SK-N-SH treated with all-trans-retinoic acid at 6 μM for 48 hours (cell line): ENCODE measurements around the gene TNFAIP8.
"Not testable (repeated sequence)": the region's sequence is repeated elsewhere in the genome, so short reads cannot be mapped to it uniquely, and the experiment has no call there.

Experiments used
- ATAC-seq: fragments of 200-7000 bp; cut with Tn5 transposase; 3 replicates; pipeline ENCODE4 v1.9.1; 2020; ENCODE audit warnings: mild to moderate bottlenecking, moderate library complexity
- ARNTL ChIP-seq: fragments of 450-650 bp; formaldehyde crosslinking; IDR thresholded peaks from 2 replicates; pipeline ENCODE4 v1.5.0; 2020; ENCODE audit warnings: low read depth, mild to moderate bottlenecking, moderate library complexity, borderline replicate concordance
- BACH2 ChIP-seq: fragments of 250-450 bp; sonication (Bioruptor Pico); IDR thresholded peaks from 2 replicates; pipeline ENCODE4 v1.9.0; 2021; ENCODE audit warnings: mild to moderate bottlenecking, borderline replicate concordance
- CSDC2 ChIP-seq: fragments of 250-450 bp; sonication (Bioruptor Pico); IDR thresholded peaks from 2 replicates; pipeline ENCODE4 v1.5.0; 2020; ENCODE audit warnings: mild to moderate bottlenecking, moderate library complexity
- ESRRG ChIP-seq: fragments of 250-450 bp; sonication (Bioruptor Pico); IDR thresholded peaks from 2 replicates; pipeline ENCODE4 v1.6.1; 2021; ENCODE audit warnings: mild to moderate bottlenecking
- GLIS3 ChIP-seq: fragments of 250-450 bp; sonication (Bioruptor Pico); IDR thresholded peaks from 2 replicates; pipeline ENCODE4 v1.5.0; 2020; ENCODE audit warnings: mild to moderate bottlenecking, moderate library complexity
- ISL1 ChIP-seq: fragments of 250-450 bp; sonication (Bioruptor Pico); IDR thresholded peaks from 2 replicates; pipeline ENCODE4 v2.1.2; 2022; ENCODE audit warnings: mild to moderate bottlenecking, moderate library complexity
- PPARA ChIP-seq: fragments of 250-450 bp; sonication (Bioruptor Pico); IDR thresholded peaks from 2 replicates; pipeline ENCODE4 v1.5.0; 2020; ENCODE audit warnings: mild to moderate bottlenecking, borderline replicate concordance
- RARB ChIP-seq: fragments of 250-450 bp; sonication (Bioruptor Pico); IDR thresholded peaks from 2 replicates; pipeline ENCODE4 v1.8.0; 2021; ENCODE audit warnings: mild to moderate bottlenecking, moderate library complexity
- SNAI2 ChIP-seq: fragments of 250-450 bp; sonication (Bioruptor Pico); IDR thresholded peaks from 2 replicates; pipeline ENCODE4 v1.5.0; 2020; ENCODE audit warnings: mild to moderate bottlenecking, moderate library complexity
- TCF4 ChIP-seq: fragments of 250-450 bp; sonication (Bioruptor Pico); IDR thresholded peaks from 2 replicates; pipeline ENCODE4 v1.8.0; 2021; ENCODE audit warnings: mild to moderate bottlenecking, moderate library complexity, borderline replicate concordance
- ZC3H10 ChIP-seq: fragments of 250-450 bp; sonication (Bioruptor Pico); IDR thresholded peaks from 2 replicates; pipeline ENCODE4 v1.5.1; 2021; ENCODE audit warnings: mild to moderate bottlenecking, moderate library complexity
- ZFP3 ChIP-seq: fragments of 250-450 bp; sonication (Bioruptor Pico); IDR thresholded peaks from 2 replicates; pipeline ENCODE4 v1.5.0; 2020; ENCODE audit warnings: mild to moderate bottlenecking, moderate library complexity
- ZFP30 ChIP-seq: fragments of 450-650 bp; formaldehyde crosslinking; IDR thresholded peaks from 2 replicates; pipeline ENCODE4 v1.5.0; 2022; ENCODE audit warnings: mild to moderate bottlenecking, moderate library complexity
- ZNF565 ChIP-seq: fragments of 450-650 bp; formaldehyde crosslinking; conservative IDR thresholded peaks from 2 replicates; pipeline ENCODE4 v1.5.0; 2020; ENCODE audit warnings: low read depth, mild to moderate bottlenecking, moderate library complexity
- ZNF70 ChIP-seq: fragments of 450-650 bp; formaldehyde crosslinking; IDR thresholded peaks from 2 replicates; pipeline ENCODE4 v1.5.0; 2020; ENCODE audit warnings: mild to moderate bottlenecking, moderate library complexity
- ZNF8 ChIP-seq: fragments of 450-650 bp; formaldehyde crosslinking; IDR thresholded peaks from 2 replicates; pipeline ENCODE4 v1.5.0; 2020; ENCODE audit warnings: mild to moderate bottlenecking, moderate library complexity
- TF ChIP-seq, protein P1 (sequence below): fragments of 250-450 bp; sonication (Bioruptor Pico); IDR thresholded peaks from 2 replicates; pipeline ENCODE4 v1.8.0; 2020; ENCODE audit warnings: mild to moderate bottlenecking, moderate library complexity, borderline replicate concordance
- TF ChIP-seq, protein P2 (sequence below): fragments of 250-450 bp; sonication (Bioruptor Pico); IDR thresholded peaks from 2 replicates; pipeline ENCODE4 v1.5.1; 2021; ENCODE audit warnings: mild to moderate bottlenecking, moderate library complexity

TNFAIP8 gene

DNA sequence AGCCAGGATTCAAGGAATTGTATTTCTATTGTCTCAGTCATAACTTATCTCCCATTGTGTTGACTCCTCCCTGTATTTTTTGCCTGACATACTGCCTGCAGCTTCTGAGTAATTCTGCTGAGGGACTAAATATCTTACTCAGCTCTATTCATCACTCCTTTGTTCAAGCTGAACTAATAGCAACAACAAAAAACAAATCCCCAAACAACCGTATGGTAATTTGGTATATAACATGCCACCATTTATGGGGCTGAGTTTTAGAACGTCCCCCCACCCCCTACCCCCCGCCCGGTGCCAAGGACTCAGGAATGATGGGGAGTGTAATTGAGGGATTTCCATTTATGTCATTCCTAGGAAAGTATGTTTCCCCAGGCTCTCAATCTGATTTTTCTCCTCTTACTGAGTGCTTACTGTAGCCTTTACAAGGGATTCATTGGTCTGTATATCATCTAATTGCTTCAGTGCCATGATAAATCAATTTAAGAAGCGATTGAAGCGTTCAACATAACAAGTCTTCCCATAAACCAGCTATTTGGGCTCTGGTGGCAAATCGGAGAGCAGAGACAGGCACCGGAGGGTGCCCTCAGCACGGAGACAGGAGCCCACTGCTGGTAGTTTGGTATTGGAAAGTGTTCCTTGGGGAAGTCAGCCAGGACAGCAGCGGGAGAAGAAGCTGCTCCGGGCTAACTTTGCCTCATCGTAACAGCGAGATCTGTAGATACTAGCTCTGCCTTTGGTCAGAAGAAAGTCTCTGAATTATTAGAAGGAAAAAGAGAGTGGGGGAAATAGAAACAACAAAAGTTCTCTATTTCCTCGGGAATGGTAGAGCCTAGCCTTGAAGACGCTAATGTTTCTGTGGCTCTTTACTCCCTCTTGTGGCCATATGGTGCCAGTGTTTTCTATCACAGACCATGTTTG is 55.8 kb downstream of the TNFAIP8 start:
- peak; percentile 95 for ATAC-seq

DNA sequence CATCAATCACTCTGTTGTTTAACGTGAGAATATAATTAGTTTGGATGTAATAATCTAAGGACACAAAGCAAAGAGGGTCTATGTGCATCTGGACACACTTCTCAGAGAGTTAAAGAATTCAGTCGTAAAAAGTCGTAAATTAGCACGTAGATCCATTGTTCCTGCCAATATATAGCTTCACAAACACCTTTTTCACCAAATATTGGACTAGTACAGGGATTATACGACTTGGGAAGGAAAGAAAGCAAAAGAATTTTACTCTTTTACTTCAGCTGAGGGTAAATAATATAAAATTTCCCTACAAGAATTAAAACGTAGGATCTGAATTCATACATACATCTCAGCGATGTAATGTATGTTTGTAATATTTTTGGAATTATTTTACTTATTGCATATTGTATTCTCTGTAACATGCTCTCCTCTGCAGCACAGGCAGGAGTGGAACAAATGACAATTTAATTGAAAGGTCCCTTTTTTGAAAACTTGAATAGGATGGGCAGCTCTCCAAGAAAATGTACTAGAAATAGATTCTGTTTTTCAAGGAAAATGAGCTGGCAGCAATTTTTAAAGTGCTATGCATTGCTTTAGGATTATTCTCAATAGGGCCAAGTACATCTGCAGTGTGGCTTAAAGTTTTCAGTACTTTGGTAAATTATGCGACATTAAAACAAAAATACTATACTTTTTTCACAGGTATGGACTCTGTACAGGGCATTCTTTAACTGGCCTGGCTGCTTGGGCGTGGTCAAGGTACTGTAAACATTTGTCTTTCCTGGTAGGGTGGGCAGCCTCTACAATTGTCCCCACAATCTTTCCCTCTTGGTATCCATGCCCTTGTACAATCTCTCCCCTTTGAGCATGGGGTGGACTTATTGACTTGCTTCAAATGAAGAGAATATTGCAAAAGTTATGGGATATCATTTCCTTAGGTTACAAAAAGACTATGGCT is 56.7 kb downstream of the TNFAIP8 start:
- TF ChIP-seq ZFP30 (CRISPR knock-in tag) (no peak), CSDC2 (CRISPR knock-in tag) (no peak), TCF4 (CRISPR knock-in tag) (no peak), PPARA (CRISPR knock-in tag) (no peak), SNAI2 (no peak), ZNF70 (no peak), GLIS3 (CRISPR knock-in tag) (no peak), BACH2 (CRISPR knock-in tag) (no peak), RARB (CRISPR knock-in tag) (no peak)
- TF ChIP-seq, protein P1, sequence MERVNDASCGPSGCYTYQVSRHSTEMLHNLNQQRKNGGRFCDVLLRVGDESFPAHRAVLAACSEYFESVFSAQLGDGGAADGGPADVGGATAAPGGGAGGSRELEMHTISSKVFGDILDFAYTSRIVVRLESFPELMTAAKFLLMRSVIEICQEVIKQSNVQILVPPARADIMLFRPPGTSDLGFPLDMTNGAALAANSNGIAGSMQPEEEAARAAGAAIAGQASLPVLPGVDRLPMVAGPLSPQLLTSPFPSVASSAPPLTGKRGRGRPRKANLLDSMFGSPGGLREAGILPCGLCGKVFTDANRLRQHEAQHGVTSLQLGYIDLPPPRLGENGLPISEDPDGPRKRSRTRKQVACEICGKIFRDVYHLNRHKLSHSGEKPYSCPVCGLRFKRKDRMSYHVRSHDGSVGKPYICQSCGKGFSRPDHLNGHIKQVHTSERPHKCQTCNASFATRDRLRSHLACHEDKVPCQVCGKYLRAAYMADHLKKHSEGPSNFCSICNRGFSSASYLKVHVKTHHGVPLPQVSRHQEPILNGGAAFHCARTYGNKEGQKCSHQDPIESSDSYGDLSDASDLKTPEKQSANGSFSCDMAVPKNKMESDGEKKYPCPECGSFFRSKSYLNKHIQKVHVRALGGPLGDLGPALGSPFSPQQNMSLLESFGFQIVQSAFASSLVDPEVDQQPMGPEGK (CRISPR knock-in tag) = no peak
- TF ChIP-seq, protein P2, sequence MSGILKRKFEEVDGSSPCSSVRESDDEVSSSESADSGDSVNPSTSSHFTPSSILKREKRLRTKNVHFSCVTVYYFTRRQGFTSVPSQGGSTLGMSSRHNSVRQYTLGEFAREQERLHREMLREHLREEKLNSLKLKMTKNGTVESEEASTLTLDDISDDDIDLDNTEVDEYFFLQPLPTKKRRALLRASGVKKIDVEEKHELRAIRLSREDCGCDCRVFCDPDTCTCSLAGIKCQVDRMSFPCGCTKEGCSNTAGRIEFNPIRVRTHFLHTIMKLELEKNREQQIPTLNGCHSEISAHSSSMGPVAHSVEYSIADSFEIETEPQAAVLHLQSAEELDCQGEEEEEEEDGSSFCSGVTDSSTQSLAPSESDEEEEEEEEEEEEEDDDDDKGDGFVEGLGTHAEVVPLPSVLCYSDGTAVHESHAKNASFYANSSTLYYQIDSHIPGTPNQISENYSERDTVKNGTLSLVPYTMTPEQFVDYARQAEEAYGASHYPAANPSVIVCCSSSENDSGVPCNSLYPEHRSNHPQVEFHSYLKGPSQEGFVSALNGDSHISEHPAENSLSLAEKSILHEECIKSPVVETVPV = no peak
- TF ChIP-seq, all 23 proteins: peak for 0
- ATAC-seq = no peak

More for the DNA sequence above, 55.8 kb downstream of the TNFAIP8 start:
- TF ChIP-seq ESRRG (CRISPR knock-in tag) = no peak
- no peak for TF ChIP-seq ZC3H10 (CRISPR knock-in tag)
- TF ChIP-seq TCF4 (CRISPR knock-in tag) = no peak
- peak; percentile 79 for TF ChIP-seq ZFP30 (CRISPR knock-in tag)

DNA sequence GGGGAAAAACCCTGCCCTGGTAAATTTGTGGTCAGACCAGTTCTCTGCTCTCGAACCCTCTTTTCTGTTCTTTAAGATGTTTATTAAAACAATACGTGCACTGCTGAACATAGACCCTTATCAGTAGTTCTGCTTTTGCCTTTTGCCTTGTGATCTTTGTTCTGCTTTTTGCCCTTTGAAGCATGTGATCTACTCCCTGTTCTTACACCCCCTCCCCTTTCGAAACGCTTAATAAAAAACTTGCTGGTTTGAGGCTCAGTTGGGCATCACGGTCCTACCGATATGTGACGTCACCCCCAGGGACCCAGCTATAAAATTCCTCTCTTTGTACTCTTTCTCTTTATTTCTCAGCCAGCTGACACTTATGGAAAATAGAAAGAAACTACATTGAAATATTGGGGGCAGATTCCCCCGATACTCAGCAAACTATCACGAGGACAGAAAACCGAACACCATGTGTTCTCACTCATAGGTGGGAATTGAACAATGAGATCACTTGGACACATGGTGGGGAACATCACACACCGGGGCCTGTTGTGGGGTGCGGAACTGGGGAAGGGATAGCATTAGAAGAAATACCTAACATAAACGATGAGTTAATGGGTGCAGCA is 58.4 kb downstream of the TNFAIP8 start:
- ATAC-seq = not testable (repeated sequence)

DNA sequence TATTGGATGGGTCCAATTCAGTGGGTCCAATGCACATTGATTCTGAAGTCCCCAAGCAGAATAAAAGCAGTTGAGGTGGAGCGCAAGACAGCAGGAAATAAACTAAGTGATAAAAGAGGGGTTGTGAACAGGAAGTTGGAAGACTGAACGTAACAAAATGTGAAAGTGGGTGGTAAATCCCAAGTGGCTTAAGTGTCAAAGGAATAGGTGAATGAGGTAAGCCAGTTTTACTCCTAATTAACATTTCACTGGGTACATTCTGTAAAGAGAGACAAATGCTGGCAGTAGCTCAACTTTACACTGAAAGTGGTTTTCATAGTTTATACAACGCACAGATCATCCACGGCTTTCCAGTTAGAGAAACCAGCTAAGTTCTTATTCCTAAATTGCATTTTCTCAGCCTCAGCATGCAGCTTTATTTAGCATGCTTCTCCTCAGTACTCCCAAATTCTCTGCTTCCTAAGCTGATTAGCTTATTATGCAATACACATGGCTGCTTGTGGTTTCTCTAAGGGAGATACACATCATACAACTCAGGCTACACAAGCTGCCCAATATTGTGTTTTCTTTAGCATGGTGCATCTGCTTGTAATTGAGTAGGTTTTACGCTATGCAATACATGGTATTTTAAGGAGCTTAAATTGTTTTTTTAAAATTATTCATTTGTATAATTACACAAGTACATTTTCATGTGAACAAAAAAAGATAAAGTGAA is 62.2 kb downstream of the TNFAIP8 start:
- peak; percentile 74 for ATAC-seq
- TF ChIP-seq ESRRG (CRISPR knock-in tag) (no peak), BACH2 (CRISPR knock-in tag) (no peak), ZNF8 (0 out of 2 replicates have a peak, but pooled peaks have one; percentile 4), ZFP30 (CRISPR knock-in tag) (no peak), TCF4 (CRISPR knock-in tag) (peak; percentile 32; the same call in 1 of the 2 replicates), PPARA (CRISPR knock-in tag) (no peak)
- TF ChIP-seq, all 23 proteins: peak for 2

DNA sequence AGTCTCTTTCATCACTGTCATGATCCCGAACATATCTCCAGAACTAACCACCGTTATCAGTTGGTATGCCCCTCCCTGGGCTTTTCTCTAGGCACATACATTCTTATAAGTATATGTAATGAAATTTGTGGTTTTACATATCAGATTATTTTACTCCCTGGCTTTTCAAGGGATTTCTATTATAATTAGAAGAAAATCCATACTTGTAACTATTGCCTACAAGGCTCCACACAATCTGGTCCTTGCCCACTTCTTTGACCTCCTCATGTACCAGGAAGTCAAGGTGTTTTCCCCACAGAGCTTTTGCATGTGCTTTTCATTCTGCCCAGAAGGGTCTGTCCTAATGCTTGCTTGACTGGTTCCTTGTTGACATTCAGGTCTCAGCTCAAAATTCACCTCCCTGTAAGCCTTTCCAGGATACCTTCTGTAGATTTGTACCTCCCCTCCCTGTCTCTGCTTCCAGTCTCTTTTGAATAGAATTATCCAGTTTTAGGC is 62.8 kb downstream of the TNFAIP8 start:
- peak; percentile 63; the same call in 2 of the 3 replicates for ATAC-seq
- peak; percentile 36 for TF ChIP-seq ISL1 (CRISPR knock-in tag)
- no peak for TF ChIP-seq ARNTL (CRISPR knock-in tag)
- TF ChIP-seq TCF4 (CRISPR knock-in tag) = 0 out of 2 replicates have a peak, but pooled peaks have one; percentile 10

DNA sequence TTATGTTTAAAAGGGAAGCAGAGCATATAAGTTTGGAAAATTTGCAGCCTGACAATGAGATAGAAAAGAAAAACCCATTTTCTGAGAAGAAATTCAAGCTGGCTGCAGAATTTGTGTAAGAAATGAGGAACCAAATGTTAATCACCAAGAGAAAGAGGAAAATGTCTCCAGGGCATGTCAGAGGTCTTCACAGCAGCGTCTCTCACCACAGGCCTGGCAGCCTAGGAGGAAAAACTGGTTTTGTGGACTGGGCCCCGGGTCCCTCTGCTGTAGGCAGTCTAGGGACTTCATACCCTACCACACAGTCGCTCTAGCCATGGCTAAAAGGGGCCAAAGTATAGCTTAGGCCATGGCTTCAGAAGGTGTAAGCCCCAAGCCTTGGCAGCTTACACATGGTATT is 64.3 kb downstream of the TNFAIP8 start:
- no peak for TF ChIP-seq ZFP30 (CRISPR knock-in tag)
- no peak for TF ChIP-seq ZFP3 (CRISPR knock-in tag)
- no peak for TF ChIP-seq ZNF565 (CRISPR knock-in tag)
- TF ChIP-seq, protein P2 = no peak
- no peak for TF ChIP-seq BACH2 (CRISPR knock-in tag)
- no peak for ATAC-seq
